GM19397 (cell line): ENCODE data around the gene ACOT13.
"Not testable (repeated sequence)": the region's sequence is repeated elsewhere in the genome, so short reads cannot be mapped to it uniquely, and the experiment has no call there.

Source experiments
- ATAC-seq: cut with Tn5 transposase; IDR thresholded peaks from one replicate; pipeline ENCODE4 v1.9.1; 2021; ENCODE audit warnings: mild to moderate bottlenecking, moderate library complexity; ENCODE audit not compliant: unreplicated experiment

The ACOT13 gene

DNA sequence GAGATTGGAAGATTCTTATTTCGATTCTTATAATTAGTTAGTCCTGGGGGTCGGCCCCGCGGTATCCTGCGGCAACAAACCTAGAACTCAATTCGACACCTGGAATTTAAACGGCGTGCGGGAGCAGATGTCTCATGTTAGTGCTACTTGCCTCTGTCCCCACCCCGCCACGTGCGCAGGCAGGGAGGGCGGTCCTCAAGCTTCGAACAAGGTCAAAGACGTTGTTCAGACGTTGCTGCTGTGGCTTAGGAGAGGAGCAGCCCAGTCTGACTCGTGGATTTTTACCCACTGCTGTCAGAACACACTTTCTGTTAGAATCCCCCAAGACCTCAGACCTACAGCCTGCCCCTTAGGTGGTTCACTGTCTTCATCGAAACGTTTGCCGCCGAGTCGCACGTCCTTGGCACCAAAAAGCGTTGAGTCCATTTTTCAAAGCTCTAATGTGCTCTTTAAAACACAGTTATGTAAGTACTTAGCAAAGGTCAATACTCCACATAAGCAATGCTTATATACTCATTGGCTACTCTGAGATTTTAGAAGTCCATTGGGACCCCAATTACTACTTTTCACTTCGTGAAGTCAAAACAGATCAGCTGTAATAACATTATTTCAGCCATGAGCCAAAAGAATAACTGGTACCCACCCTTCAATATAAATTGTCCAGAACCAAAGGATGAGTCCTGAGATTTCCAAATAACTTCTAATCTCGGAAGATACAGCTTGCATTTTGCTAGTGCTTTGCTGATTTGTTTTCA is 54.8 kb downstream of the ACOT13 start:
- ATAC-seq, result peak; percentile 55

DNA sequence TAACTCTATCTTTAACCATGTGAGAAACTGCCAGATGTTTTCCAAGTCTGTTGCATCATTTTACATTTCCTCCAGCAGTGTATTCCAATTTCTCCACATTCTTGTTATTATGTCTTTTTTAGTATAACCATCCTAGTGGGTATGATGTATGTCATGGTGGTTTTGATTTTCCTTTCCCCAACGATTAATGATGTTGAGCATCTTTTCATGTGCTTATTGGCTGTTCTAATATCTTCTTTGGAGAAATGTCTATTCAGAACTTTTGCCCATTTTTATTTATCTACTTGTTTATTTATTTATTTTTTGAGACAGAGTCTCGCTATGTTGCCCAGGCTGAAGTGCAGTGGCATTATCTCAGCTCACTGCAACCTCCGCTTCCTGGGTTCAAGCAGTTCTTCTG is 56.4 kb downstream of the ACOT13 start:
- no peak for ATAC-seq

DNA sequence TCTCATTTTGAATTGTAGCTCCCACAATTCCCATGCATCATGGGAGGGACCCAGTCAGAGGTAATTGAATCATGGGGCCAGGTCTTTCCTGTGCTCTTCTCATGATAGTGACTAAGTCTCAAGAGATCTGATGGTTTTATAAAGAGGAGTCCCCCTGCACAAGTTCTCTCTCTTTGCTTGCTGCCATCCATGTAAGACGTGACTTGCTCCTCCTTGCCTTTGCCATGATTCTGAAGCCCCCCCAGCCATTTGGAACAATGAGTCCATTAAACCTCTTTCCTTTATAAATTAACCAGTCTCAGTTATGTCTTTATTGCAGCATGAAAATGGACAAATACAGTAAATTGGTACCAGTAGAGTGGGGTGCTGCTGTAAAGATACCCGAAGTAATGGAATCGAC is 63.8 kb downstream of the ACOT13 start:
- not testable (repeated sequence) for ATAC-seq

DNA sequence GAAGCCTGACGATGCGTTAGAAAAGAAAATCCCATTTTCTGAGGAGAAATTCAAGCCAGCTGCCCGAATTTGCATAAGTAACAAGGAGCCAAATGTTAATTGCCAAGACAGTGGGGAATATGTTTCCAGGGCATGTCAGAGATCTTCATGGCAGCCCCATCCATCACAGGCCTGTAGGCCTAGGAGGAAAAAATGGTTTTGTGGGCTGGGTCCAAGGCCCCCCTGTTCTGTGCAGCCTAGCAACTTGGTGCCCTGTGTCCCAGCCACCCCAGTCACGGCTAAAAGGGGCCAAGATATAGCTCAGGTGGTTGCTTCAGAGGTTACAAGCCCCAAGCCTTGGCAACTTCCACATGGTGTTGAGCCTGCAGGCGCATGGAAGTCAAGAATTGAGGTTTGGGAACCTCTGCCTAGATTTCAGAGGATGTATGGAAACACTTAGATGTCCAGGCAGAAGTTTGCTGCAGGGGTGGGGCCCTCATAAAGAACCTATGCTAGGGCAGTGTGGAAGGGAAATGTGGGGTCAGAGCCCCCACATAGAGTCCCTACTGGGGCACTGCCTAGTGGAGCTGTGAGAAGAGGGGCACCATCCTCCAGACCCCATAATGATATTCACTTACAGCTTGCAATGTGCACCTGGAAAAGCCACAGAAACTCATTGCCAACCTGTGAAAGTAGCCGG is 64.7 kb downstream of the ACOT13 start:
- not testable (repeated sequence) for ATAC-seq

DNA sequence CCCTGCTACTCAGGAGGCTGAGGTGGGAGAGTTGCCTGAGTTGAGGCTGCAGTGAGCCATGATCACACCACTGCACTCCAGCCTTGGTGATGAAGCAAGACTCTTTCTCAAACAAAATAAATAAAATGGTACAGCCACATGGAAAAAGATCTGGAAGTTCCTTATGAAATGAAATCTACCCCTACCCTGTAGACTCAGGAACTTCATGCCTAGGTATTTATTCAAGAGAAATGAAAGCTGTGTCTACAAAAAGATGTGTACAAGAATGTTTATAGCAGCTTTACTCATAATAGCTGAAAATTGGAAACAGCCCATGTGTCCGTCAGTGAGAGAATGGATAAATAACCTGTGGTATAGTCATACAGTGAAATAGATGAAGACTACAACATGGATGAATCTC is 67.3 kb downstream of the ACOT13 start:
- ATAC-seq, result no peak

DNA sequence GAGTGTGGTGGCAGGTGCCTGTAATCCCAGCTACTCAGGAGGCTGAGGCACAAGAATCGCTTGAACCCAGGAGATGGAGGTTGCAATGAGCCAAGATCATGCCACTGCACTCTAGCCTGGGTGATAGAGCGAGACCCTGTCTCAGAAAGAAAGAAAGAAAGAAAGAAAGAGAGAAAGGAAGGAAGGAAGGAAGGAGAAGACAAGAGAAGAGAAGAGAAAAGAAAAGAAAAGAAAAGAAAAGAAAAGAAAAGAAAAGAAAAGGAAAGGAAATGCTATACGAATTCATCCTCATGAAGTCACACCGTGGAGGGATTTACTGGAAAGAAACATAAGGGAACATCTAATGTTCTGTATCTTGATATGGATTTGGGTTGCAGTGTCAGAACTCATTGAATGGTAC is 67.8 kb downstream of the ACOT13 start:
- ATAC-seq, result not testable (repeated sequence)

DNA sequence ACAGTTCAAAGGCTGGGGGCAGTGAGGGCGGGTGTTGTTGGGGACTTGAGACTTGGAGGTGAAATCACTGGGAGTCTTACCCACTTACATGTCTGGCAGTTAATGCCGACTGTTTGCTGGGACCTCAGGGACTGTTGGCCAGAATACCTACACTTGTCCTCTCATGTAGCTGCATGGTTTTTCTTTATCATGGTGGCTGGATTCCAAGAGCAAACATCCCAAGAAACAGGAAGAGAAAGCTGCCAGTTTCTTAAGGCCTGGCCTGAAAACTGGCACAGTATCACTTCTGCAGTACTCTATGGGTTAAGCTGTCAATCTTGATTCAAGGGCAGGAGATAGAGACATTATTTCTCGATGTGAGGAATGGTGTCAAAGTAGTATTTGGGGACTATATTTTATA is 71.9 kb downstream of the ACOT13 start:
- ATAC-seq, result no peak

DNA sequence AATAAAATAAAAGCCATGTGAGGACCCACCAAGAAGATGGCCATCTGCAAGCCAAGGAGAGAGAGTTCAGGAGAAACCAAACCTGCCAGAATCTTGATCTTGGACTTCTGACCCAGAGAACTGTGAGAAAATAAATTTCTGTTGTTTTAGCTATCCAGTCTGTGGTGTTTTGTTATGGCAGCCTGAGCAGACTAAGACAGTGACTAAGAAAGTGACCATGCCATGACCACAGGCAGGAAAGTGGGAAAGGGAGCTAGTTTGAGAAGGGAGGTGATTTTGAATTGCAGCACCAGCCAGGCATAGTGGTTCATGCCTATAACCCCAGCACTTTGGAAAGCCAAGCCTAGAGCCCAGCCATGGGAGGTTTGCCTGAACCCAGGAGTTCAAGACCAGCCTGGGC is 74.0 kb downstream of the ACOT13 start:
- no peak for ATAC-seq

DNA sequence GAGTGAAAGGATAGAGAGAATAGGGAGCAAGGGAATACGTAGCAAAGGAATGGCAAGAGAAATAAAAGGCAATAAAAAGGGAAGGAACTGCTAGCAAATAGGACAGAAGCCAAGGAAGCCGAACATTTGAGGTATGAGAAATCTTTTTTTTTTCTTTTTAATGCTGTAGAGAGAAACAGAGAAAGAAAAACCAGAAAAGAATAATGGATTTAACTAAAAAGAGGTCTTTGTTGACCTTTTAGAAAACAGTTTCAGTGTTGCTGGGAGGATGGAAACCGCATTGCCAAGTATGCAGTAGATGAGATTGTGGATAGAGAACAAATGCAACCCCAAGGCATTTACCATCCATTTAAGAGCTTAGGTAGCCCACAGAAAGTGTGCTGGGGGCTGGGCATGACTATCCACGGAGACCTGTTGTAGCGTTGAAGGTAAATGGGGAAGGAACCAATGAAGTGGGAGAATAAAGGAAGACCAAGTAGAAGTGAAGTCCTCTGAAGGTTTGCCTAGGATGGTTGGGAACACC is 75.4 kb downstream of the ACOT13 start:
- no peak for ATAC-seq

DNA sequence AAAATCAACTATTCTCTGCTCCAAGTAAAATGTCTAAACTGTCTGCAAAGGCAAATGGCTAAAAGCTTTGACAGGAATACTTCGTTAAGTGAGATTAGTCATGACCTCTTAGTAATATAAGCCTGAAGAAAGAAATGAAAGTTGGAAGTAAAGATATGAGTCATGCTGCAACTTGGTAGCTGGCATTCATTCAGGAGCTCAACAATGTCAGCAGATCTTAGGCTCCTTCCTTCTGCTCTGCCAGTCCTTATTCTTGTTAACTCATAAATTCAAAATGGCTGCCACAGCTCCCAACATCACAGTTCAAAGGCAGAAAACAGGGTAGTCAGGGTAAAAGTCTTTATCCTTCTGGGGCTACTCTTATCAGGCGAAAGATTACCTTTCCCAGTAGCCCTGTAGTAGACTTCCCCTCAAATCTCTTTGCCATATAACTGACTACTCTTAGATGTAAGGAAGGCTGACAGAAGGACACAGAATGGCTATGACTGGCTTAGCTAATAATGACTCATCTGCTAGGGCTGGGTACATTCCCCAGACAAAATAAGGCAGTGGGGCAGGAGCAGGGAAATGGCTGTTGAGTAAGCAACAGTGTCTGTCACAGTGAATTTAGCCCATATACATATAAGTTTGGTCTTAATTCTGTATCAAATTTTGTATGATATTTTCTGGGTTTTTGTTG is 76.5 kb downstream of the ACOT13 start:
- ATAC-seq, result peak; percentile 85

DNA sequence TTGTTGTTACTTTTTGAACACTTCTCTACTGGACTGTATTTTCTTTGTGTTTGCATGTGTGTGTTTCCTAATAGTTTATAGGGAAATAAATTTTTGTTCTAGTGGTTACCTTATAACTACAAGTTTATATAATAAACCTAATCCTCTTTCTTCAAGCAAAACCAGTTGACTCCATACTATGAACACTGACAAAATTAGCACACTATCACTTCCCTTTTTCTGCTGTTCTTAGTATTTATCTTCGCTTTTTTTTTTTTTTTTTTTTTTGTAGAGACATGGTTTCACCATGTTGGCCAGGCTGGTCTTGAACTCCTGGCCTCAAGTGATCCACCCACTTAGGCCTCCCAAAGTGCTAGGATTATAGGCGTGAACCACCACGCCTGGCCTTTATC is 77.1 kb downstream of the ACOT13 start:
- no peak for ATAC-seq

DNA sequence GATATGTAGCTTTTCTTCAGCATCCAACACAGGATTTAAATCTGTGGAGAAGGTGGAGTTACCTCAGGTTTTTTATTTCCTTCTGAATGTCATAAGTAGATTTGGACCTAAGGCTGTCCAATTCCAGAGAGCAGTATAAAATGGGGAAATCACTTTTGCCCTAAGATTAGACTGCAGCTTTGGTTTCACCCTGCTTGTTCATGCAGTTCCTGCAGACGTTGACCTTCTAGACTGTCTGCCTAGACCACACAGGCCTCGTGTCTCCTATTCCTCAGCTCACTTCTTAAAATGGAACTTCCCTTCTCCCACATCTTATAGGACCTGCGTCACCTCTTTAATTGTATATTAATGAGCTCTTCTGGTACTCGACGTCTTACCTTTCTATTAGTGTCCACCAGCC is 78.0 kb downstream of the ACOT13 start:
- ATAC-seq, result no peak

DNA sequence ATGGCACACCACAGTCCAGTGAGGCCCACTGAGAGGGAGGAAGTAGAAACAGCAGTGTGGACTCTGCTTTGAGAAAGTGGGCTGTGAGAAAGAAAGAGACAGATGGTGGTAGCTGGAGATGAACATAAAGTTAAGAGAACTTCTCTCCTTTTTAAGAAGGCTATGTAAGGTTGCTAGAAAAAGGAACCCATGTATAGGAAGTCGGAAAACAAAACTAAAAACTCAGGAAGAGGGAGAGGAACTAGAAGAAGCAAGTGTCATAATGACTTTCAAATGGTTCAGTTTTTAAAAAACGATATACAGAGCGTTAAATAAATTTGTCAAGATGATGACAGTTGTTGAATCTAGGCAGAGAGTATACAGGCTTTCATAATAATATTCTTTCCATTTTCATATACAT is 82.4 kb downstream of the ACOT13 start:
- no peak for ATAC-seq

DNA sequence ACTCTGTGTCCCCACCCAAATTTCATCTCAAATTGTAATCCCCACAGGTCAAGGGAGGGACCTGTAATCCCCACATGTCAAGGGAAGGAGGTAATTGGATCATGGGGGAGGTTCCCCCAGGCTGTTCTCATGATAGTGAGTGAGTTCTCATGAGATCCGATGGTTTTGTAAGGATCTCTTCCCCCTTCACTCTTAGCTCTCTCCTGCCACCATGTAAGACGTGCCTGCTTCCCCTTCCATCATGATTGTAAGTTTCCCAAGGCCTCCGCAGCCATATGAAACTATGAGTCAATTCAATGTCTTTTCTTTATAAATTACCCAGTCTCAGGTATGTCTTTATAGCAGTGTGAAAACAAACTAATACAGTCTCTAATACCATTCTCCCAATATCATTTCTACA is 84.0 kb downstream of the ACOT13 start:
- not testable (repeated sequence) for ATAC-seq

DNA sequence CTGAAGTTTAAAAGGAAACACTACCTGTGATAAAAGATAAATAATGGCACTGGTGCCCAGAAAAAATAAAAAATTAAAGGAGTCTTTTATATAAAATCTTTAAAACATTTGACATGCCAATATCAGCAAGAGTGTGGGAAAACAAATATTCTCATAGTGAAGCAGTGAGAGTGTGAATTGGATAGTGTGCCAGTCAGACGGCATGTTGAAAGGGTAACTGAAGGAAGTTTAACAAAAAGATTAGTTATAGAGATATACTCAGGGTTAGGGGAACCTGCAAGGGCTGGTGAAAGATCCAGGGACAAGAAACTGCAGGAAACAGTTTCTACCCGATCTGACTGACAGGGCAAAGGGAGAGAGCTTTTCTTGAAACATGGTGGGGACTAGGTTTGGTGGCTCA is 85.6 kb downstream of the ACOT13 start:
- ATAC-seq, result no peak

DNA sequence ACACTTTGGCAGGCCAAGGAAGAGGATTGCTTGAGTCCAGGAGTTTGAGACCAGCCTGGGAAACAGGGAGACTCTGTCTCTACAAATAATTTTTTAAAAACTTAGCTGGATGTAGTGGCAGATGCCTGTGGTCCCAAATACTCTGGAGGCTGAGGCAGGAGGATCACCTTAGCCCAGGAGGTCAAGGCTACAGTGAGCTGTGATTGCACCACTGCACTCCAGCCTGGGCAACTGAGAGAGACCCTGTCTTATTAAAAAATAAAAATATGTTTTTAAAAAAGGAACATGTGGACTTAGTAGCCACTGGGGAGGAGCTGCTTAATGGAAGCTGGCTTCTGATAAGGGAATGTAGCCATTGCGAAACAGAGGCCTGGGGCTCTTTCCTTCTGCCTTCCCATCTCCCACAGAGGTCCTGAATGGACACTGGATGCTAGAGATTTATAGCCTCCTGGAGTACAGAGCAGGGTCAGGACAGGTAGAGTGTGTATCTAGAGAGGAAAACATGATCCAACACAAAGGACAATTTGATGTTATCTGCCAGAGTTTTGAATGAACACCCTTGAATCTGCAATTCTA is 86.1 kb downstream of the ACOT13 start:
- no peak for ATAC-seq

DNA sequence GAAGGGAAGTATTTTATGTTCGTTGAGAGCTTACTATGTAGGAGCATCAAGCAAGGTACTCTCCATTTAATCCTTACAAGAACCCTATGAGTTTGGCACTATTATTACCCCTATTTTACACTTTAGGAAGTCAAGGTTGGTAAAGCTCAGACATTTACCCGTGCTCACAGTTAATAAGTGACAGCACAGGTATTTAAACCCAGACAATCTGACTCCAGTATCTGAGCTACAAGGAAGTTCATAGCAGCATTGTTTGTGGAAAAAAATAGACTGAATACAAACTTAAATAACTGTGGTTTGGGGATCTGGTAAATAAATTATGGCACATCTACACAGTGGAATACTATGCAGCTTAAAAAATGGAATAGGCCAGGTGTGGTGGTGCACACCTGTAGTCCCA is 86.7 kb downstream of the ACOT13 start:
- no peak for ATAC-seq

DNA sequence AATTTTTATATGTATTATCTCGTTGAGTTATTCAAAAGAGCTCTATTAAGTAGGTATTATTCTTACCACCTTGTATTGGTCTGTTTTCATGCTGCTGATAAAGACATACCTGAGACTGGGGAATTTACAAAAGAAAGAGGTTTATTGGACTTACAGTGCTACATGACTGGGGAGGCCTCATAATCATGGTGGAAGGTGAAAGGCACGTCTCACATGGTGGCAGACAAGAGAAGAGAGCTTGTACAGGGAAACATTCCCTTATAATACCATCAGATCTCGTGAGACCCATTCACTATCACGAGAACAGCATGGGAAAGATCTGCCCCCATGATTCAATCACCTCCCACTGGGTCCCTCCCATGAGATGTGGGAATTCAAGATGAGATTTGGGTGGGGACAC is 87.5 kb downstream of the ACOT13 start:
- ATAC-seq, result not testable (repeated sequence)
